Measurements from ENCODE around the gene CAPN10.

- TF ChIP-seq CTCF (IDR thresholded peaks at IDR 0.05 in 4 of 5, conservative IDR thresholded peaks at IDR 0.05 in 1 of 5): no peak
- TF ChIP-seq POLR2A (IDR thresholded peaks at IDR 0.05): no peak
Observed at GRCh38 chr2:240644859-240645301, 58.3 kb downstream of the CAPN10 start.
